ENCODE data around the gene PRM2.
A peak's percentile ranks its signal among the peaks of the same experiment; 100 is the strongest.

The PRM2 gene

DNA sequence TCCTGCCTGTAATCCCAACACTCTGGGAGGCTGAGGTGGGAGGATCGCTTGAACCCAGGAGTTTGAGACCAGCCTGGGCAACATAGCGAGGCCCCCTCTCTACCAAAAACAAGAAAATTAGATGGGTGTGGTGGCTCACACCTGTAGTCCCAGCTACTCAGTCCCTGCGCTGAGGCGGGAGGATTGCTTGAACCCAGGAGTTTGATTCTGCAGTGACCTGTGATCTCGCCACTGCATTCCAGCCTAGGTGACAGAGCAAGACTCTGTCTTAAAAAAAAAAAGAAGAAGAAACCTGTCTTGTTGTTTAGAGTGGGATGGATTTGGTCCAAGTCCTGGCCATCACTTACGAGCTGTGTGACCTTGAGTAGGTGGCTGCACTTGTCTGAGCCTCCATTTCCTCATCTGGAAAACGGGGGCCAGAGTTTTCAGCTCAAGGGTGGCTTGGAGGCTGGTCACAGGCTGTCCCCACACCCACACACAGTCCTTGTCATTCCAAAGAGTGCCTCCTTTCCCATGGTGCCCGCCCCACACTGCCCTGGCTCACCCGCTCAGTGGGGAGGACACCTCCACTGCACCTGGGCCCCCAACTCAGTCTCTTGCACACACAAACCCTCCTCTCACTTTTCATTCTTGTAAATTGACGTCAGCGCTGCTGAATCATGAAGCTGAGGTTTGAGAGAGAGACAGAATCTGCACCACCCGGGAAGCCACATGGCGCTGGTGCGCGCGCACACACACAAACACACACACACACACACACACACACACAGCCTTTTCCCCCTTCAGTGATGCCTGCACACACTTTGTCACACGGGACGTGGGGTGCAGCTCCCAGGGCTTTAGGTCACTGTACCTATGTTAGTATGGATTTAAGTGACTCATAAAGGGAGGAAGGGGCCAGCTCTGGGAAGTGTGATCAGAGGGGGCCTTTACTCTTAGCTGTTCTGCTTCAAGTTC lies 24.5 kb downstream of the PRM2 start:
- Mint-ChIP-seq H3K27me3 (no peaks in the 10 kb centered on the region), H3K9me3 (no peaks in the 10 kb centered on the region), H3K27ac (peak overlapping the region; percentile 67), H3K4me1 (peaks cover 53% of the 10 kb centered on the region), H3K4me3 (peak overlapping the region; percentile 89), H3K36me3 (peaks cover 46% of the 10 kb centered on the region)
- ATAC-seq, result peak; percentile 0

DNA sequence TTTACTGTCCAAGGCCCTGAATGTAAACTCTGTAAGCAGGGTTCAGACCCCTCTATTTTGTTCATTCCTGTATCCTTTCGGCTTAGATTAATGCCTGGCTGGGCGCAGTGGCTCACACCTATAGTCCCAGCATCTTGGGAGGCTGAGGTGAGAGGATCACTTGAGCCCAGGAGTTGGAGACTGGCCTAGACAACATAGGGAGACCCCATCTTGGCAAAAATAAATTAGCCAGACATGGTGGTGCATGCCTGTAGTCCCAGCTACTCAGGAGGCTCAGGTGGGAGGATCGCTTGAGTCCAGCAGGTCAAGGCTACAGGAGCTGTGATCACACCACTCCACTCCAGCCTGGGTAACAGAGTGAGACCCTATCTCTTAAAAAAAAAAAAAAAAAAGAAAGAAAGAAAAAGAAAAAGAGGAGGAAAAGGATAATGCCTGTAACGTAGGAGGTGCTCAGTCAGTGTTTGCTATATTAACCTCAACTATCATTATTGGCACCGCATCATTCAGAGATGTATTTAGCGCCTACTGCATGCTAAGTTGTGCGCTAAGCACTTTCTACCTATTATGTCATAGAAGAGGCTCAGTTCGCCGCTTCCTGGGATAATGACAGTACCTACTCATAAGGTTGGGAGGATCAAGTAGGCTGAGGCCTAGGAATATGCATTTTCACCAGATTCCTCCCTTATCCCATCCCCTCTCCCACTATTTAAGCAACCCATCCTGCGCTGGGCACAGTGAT lies 25.3 kb downstream of the PRM2 start:
- Mint-ChIP-seq H3K4me3 (peak overlapping the region; percentile 45), H3K9me3 (no peaks in the 10 kb centered on the region), H3K27ac (peak overlapping the region; percentile 67), H3K4me1 (peaks cover 52% of the 10 kb centered on the region), H3K36me3 (peaks cover 46% of the 10 kb centered on the region), H3K27me3 (no peaks in the 10 kb centered on the region)
- no peak for ATAC-seq

DNA sequence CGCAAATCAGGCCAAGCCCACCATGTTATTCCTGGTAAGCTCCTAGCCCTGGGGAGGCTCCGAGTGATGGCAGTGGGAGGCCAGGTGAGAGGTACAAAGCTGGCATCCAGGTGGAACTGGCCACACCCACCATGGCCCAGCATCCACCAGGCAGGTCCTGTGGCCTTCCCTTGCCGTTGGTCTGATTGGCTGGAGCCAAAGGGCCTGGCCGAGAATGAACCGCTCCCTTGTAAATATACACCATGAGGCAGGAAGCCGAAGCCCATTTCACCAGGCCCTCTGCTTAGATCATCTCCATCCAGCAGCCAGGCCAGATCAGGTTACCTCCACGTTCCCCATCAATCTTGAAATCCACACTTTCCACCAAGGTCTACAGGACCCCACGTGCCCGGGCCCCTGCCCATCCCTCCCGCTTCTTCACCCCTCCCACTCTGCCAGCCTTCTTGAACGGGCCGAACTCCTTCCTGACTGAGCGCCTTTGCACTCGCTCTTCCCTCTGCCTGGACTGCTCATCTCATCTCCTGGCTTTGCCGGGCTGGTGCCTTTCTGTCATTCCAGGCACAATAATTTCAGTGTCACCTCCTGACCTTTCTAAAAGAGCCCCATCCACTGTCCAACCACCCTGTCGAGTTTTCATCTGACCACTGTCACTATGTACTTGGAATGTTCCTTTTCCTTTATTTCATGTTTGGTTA lies 26.0 kb downstream of the PRM2 start:
- Mint-ChIP-seq H3K27me3 (no peaks in the 10 kb centered on the region), H3K4me3 (peak overlapping the region; percentile 45), H3K36me3 (peaks cover 42% of the 10 kb centered on the region), H3K4me1 (peaks cover 52% of the 10 kb centered on the region), H3K9me3 (no peaks in the 10 kb centered on the region), H3K27ac (peak overlapping the region; percentile 53)
- peak; percentile 9 for ATAC-seq

DNA sequence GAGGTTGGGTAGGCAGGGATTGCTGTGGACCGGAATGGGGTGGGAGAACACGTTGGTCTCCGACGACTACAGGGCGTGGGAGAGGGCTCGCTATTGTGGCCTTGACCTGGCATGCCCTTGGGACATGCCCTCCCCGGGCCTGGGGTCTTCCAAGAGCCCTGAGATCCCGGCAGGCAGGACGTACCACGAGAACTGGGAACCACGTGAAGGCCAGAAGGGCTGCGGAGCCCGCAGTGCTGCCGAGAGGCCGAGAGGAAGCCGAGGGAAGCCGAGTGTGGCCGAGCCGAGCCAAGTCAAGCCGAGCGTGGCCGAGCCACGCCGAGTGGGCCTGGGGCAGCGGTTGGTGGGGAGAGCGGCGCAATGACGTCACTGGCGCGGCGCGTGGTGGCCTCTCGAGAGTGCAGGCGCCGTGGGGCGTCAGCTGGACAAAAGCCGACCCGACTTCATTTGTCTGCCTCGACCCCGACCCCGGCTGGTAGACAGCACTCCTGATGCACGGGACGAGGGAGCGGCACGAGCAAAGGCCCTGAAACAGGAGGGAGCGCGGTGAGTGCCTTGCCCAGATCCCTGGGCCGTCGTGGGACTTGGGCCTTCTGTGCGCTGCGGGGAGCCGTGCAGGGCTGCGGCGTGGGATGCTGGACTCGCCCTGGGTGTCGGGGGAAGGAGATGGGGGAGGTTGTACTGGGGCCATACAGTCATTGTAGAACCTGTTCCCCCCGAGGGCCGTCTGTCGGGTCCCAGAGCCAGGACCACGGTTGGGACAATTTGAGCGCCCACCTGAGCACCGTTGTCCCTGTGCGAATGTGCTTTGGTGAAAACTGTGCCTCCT lies 26.8 kb downstream of the PRM2 start:
- peaks cover 35% of the 10 kb centered on the region for H3K36me3 Mint-ChIP-seq
- H3K9me3 Mint-ChIP-seq, result no peaks in the 10 kb centered on the region
- peak overlapping the region; percentile 53 for H3K27ac Mint-ChIP-seq
- H3K4me3 Mint-ChIP-seq, result peak overlapping the region; percentile 60
- H3K27me3 Mint-ChIP-seq, result no peaks in the 10 kb centered on the region
- peaks cover 52% of the 10 kb centered on the region for H3K4me1 Mint-ChIP-seq
- ATAC-seq, result peak; percentile 17

DNA sequence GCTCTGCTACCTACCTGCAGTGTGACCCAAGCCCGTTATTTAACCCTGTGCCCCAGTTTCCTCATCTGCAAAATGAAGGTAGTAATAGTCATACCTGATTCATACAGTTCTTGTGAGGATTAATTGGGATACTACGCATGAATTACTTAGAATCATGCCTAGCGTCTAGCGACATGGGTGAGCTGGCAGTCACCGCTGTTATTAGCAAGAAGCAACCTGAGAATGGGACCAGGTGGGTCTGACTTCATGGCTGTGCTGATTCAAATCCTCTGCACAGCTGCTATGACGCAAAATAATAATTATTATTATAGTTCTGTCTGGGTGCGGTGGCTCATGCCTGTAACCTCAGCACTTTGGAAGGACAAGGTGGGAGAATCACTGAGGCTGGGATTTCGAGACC lies 28.1 kb downstream of the PRM2 start:
- no peaks in the 10 kb centered on the region for H3K27me3 Mint-ChIP-seq
- peak overlapping the region; percentile 53 for H3K27ac Mint-ChIP-seq
- ATAC-seq, result peak; percentile 37
- no peak overlapping the region for H3K4me3 Mint-ChIP-seq
- H3K36me3 Mint-ChIP-seq, result peaks cover 21% of the 10 kb centered on the region
- no peaks in the 10 kb centered on the region for H3K9me3 Mint-ChIP-seq
- H3K4me1 Mint-ChIP-seq, result peaks cover 44% of the 10 kb centered on the region

DNA sequence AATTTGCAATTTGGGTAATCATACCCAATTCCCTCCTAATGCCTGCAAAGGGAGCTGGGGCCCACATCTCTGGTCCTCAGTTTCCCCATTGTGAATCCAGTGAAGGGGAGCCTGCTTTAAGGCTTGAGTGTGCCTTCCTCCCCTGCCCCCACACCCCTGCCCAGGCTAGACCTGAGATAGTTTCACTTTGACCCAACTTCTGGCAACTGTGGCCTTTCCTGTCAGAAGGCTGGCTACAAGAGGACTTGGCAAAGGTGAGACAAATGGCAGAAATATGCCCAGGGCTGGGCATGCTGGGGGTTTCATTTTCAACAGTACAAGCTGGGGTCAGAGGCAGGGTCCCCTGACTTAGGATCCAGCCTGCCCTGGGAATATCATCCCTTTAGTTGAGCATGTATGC lies 30.3 kb downstream of the PRM2 start:
- no peak for ATAC-seq

DNA sequence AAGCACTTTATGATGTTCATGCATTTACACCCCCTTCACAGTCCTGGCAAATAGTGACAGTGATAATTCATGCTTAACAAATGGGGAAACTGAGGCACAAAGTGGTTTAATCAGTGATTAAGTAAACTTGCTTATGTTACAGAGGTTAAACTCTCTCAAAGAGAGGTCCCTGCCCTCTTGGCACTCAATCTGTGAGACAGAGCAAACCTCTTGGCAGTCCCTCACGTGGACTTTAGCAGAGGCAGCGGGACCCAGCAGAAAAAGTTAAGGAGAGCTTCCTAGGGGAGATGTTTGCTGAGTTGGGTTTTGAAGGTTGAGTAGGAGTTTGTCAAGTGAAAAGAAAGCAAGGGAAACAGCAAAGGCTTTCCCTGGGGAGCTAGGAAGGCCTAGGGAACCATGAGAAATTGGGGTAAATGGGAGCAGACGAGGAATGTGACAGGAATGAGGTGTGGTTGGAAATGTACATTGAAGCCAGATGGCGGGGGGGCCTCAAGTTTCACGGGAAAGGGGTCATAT lies 31.0 kb downstream of the PRM2 start:
- no peak for ATAC-seq
- Mint-ChIP-seq H3K27ac (no peak overlapping the region), H3K36me3 (peaks cover under 1% of the 10 kb centered on the region), H3K4me1 (peaks cover 19% of the 10 kb centered on the region), H3K27me3 (no peaks in the 10 kb centered on the region), H3K4me3 (no peak overlapping the region), H3K9me3 (no peaks in the 10 kb centered on the region)

More for the DNA sequence above, 30.3 kb downstream of the PRM2 start:
- no peaks in the 10 kb centered on the region for H3K27me3 Mint-ChIP-seq
- H3K36me3 Mint-ChIP-seq, result peaks cover 8% of the 10 kb centered on the region
- peaks cover 26% of the 10 kb centered on the region for H3K4me1 Mint-ChIP-seq
- no peak overlapping the region for H3K27ac Mint-ChIP-seq
- no peaks in the 10 kb centered on the region for H3K9me3 Mint-ChIP-seq
- no peak overlapping the region for H3K4me3 Mint-ChIP-seq

DNA sequence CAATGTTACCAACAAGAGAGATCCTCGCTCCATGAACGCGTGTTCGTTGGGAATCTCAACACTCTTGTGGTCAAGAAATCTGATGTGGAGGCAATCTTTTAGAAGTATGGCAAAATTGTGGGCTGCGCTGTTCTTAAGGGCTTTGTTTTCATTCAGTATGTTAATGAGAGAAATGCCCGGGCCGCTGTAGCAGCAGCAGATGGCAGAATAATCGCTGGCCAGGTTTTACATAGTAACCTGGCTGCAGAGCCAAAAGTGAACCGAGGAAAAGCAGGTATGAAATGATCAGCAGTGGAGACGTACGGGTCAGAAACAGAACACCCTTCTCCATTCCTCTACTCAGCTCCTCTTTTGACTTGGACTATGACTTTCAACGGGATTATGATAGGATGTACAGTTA lies 33.6 kb downstream of the PRM2 start:
- no peaks in the 10 kb centered on the region for H3K4me1 Mint-ChIP-seq

DNA sequence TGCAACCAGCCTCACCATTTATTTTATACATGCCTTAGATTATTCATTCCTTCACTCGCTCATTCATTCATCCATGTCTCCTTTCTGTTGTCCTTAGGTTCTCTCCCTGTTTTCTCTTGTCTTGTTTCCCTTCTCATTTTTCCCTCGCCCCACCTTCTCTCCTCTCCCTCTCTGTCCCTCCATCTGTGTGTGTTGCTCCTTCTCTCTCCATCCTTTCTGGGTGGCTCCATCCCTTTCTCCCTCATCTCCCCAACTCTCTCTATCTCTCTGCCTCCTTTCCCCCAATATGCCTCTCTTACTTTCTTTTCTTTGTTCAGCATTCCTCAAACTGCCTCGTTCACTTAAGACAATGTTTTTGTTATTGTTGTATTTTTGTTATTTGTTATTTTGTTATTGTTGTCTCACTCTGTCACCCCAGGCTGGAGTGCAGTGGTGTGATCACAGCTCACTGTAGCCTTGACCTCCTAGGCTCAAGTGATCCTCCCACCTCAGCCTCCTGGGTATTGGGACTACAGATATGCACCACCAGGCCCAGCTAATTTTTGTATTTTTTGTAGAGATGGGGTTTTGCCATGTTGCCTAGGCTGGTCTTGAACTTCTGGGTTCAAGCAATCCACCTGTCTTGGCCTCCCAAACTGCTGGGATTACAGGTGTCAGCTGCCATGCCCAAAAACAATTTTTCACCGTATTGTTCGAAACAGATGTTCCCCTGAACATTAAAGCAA lies 34.6 kb downstream of the PRM2 start:
- Mint-ChIP-seq H3K9me3 (no peaks in the 10 kb centered on the region), H3K27me3 (no peaks in the 10 kb centered on the region), H3K27ac (no peak overlapping the region), H3K4me3 (no peak overlapping the region), H3K4me1 (no peaks in the 10 kb centered on the region), H3K36me3 (no peaks in the 10 kb centered on the region)
- ATAC-seq, result no peak

More for the DNA sequence above, 33.6 kb downstream of the PRM2 start:
- H3K27me3 Mint-ChIP-seq, result no peaks in the 10 kb centered on the region
- H3K27ac Mint-ChIP-seq, result no peak overlapping the region
- no peaks in the 10 kb centered on the region for H3K36me3 Mint-ChIP-seq
- no peak for ATAC-seq
- H3K9me3 Mint-ChIP-seq, result no peaks in the 10 kb centered on the region
- H3K4me3 Mint-ChIP-seq, result no peak overlapping the region

DNA sequence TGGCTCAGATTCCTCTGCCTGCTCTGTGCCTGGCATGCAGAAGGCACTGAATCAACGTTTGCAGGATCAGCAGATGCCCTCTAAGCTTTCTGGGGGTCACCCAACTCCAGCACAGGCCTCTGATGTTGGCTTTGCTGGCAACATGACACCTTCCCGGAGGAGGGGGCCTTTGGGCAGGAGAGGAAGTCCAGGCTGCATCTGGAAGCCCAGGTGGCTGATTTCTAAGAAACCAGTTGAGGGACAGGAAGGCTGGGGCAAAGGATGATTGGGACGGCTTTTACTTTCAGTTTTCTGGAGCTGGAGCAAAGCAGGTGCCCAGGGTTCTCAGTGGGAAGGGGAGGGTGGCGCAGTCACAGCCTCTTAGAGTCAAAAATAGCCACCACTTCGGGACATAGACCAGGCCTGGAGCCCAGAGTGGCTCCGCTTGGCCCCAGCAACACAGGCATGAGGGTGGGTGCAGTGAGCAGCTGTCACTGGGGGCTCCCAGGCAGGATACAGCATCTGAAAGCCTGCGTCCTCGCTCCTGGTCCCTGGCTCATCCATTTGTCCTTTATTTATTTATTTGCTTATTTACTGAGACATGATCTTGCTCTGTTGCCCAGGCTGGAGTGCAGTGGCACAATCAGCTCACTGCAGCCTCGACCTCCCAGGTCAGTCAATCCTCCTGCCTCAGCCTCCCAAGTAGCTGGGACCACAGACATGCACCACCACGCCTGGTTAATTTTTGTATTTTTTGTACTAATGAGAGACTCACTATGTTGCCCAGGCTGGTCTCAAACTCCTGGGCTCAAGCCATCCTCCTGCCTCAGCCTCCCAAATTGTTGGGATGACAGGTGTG lies 35.4 kb downstream of the PRM2 start:
- no peak overlapping the region for H3K4me3 Mint-ChIP-seq
- no peaks in the 10 kb centered on the region for H3K36me3 Mint-ChIP-seq
- ATAC-seq, result no peak
- no peak overlapping the region for H3K27ac Mint-ChIP-seq
- H3K4me1 Mint-ChIP-seq, result no peaks in the 10 kb centered on the region
- H3K27me3 Mint-ChIP-seq, result no peaks in the 10 kb centered on the region
- H3K9me3 Mint-ChIP-seq, result no peaks in the 10 kb centered on the region

DNA sequence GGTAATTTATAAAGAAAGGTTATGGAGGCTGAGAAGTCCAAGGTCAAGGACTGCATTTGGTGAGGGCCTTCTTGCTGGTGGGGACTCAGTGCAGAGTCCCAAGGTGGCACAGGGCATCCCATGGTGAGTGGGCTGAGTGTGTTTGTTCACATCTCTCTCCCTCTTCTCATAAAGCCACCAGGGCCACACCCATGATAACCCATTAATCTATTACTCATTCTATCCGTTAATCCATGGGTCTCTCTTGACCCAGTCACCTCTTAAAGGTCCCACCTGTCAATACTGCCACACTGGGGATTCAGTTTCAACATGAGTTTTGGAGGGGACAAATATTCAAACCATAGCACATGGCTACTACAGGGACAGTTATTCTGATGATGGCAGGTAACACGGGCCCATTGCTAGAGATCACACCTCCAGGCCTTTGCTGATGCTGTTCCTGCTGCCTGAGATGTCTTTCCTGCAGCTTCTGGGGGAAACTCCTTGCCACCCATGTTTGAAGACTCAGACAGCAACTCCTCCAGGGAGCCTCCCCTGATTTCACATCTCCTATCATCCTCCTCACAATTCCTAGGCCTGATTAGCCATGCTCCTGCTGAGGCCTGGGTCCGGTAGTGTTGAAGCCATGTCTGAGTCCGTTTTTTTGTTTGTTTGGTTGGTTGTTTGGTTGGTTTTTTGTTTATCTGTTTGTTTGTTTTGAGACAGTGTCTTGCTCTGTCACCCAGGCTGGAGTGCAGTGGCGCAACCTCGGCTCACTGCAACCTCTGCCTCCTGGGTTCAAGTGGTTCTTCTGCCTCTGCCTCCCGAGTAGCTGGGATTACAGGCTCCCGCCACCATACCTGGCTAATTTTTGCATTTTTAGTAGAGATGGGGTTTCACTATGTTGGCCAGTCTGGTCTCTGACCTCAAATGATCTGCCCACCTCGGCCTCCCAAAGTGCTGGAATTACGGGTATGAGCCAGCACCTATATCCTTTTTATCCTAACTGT lies 36.3 kb downstream of the PRM2 start:
- no peaks in the 10 kb centered on the region for H3K9me3 Mint-ChIP-seq
- peaks cover under 1% of the 10 kb centered on the region for H3K4me1 Mint-ChIP-seq
- no peak overlapping the region for H3K4me3 Mint-ChIP-seq
- H3K27ac Mint-ChIP-seq, result no peak overlapping the region
- no peaks in the 10 kb centered on the region for H3K36me3 Mint-ChIP-seq
- no peak for ATAC-seq
- no peaks in the 10 kb centered on the region for H3K27me3 Mint-ChIP-seq

Data from stimulated activated memory B cell treated with anti-CD40 and anti-IgM and Interleukin-4, amounts not matched to agents 10 μg/mL and 1 μg/mL and 100 μg/mL, for 72 hours (primary cell).